Measurements from ENCODE around the gene LGI1. TPM values are rescaled to one million over a fixed set of nuclear protein-coding genes. Genes with fewer than 3 reads are reported as not detected.

The LGI1 gene
- total RNA-seq, result 1 to 10 TPM in 1 of 2 donors, not detected in 1; 4.7 TPM

DNA sequence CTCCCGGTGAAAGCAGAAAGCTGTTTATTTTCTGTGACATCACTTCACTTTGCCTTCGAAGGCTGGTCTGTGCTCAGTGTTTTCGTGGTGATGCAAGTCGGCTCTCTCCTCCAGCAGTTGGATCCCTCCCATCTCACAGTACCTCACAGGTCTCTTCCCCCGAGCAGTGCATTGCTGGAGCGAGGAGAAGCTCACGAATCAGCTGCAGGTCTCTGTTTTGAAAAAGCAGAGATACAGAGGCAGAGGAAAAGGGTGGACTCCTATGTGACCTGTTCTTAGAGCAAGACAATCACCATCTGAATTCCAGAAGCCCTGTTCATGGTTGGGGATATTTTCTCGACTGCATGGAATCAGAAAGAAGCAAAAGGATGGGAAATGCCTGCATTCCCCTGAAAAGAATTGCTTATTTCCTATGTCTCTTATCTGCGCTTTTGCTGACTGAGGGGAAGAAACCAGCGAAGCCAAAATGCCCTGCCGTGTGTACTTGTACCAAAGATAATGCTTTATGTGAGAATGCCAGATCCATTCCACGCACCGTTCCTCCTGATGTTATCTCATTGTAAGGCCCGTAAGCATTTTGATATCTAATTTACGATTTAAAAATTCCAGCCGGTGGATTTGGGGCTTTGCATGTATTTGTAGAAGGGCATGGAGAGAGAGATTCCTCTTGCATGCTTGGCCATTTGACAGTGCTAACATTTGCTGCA is at the start of gene LGI1:
LGI1 (plus strand) TSS at position 136 of the 707 bp plus-strand sequence; CDS start at position 345, 209 bp downstream.
- Histone ChIP-seq H3K4me3 (peak within 1 kb of the TSS; percentile 69), H3K9me3 (no peaks in the 10 kb centered on the region), H3K4me1 (ENCODE audit: control insufficient read depth in 1 of 2, low read depth in 2 of 2) (peaks cover 0 to 32% of the 10 kb centered on the region in 2 donors), H3K27ac (peak within 1 kb of the TSS in 1 of 2 donors; percentile 55), H3K27me3 (replicated peaks; ENCODE audit: insufficient read depth) (no peaks in the 10 kb centered on the region), H3K36me3 (no peaks in the 10 kb centered on the region)
- ATAC-seq (ENCODE audit: insufficient number of reproducible peaks, low FRiP score, low read depth), result no peak
- DNase-seq (ENCODE audit: low spot score), result no peak
- TF ChIP-seq CTCF (IDR thresholded peaks at IDR 0.05), result no peak

- no peak for TF ChIP-seq CTCF (IDR thresholded peaks at IDR 0.05)
- Histone ChIP-seq H3K9me3 (no peaks in the 10 kb centered on the region), H3K4me1 (ENCODE audit: control insufficient read depth in 1 of 2, low read depth in 2 of 2) (no peaks in the 10 kb centered on the region), H3K4me3 (no peak overlapping the region), H3K27ac (no peak overlapping the region), H3K27me3 (replicated peaks; ENCODE audit: insufficient read depth) (no peaks in the 10 kb centered on the region), H3K36me3 (no peaks in the 10 kb centered on the region)
- no peak for ATAC-seq (ENCODE audit: insufficient number of reproducible peaks, low FRiP score, low read depth)
- no peak for DNase-seq (ENCODE audit: low spot score)
Measured at GRCh38 chr10:93710333-93710909, 47.3 kb upstream of the LGI1 start.

DNA sequence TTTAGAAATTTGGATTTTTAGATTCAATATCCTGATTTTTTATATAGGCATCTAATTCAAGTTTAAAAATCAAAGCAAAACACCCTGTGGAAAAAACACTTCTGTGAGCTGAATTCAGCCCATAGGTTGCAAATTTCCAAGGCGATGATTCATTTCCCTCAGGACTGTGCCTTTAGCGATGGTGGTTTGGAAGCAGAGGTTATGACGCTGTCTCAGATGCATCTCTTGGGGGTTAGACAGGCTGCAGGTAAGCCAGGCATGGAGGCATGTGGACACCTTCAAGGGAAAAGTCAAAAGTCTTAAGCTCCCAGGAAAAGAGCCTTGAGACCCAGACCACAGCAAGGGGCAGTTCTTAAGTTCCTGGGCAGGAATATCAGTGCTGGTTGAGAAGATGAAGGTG is 45.8 kb upstream of the LGI1 start:
- Histone ChIP-seq H3K27me3 (replicated peaks; ENCODE audit: insufficient read depth) (no peaks in the 10 kb centered on the region), H3K4me1 (ENCODE audit: control insufficient read depth in 1 of 2, low read depth in 2 of 2) (no peaks in the 10 kb centered on the region), H3K9me3 (no peaks in the 10 kb centered on the region), H3K36me3 (no peaks in the 10 kb centered on the region), H3K27ac (no peak overlapping the region), H3K4me3 (no peak overlapping the region)
- ATAC-seq (ENCODE audit: insufficient number of reproducible peaks, low FRiP score, low read depth) (no peak), DNase-seq (ENCODE audit: low spot score) (no peak)
- no peak for TF ChIP-seq CTCF (IDR thresholded peaks at IDR 0.05)

DNA sequence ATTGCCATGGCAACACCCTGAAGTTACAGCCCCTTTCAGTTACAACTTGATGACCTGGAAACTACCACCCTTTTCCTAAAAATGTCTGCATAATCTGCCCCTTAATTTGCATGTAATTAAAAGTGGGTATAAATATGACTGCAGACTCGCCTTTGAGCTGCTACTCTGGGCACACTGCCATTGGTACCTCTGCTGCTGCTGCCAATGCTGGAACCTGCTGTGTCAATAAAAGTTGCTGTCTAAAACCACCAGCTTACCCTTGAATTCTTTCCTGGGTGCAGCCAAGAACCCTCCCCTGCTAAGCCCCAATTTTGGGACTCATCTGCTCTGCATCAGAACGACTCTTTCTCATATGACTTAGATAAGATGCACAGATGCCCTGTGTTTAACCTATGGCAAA is 45.1 kb upstream of the LGI1 start:
- Histone ChIP-seq H3K36me3 (no peaks in the 10 kb centered on the region), H3K9me3 (no peaks in the 10 kb centered on the region), H3K4me1 (ENCODE audit: control insufficient read depth in 1 of 2, low read depth in 2 of 2) (no peaks in the 10 kb centered on the region), H3K4me3 (no peak overlapping the region), H3K27me3 (replicated peaks; ENCODE audit: insufficient read depth) (no peaks in the 10 kb centered on the region), H3K27ac (no peak overlapping the region)
- DNase-seq (ENCODE audit: low spot score) (no peak), ATAC-seq (ENCODE audit: insufficient number of reproducible peaks, low FRiP score, low read depth) (no peak)
- no peak for TF ChIP-seq CTCF (IDR thresholded peaks at IDR 0.05)

DNA sequence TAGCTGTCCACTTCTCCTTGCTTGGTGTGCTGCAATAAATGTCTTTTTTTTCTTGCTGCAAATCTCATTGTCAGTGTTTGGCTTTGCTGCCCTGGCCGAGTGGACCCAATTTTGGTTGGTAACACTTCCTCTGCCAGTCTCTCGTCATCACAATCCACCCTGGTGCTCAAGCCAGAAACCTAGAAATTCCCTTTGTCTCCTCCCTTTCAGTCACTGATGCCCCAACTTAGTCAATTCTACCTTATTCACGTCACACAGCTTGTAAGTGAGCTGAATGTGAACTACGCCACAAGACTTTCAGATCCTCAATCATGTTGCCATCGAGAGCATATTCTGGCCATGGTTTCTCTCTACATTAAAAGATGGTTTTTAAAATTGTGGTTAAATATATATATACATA is 42.4 kb upstream of the LGI1 start:
- ATAC-seq (ENCODE audit: insufficient number of reproducible peaks, low FRiP score, low read depth), result no peak

More for the DNA sequence above, 42.4 kb upstream of the LGI1 start:
- Histone ChIP-seq H3K27me3 (replicated peaks; ENCODE audit: insufficient read depth) (no peaks in the 10 kb centered on the region), H3K27ac (no peak overlapping the region), H3K4me3 (no peak overlapping the region), H3K4me1 (ENCODE audit: control insufficient read depth in 1 of 2, low read depth in 2 of 2) (no peaks in the 10 kb centered on the region), H3K9me3 (no peaks in the 10 kb centered on the region), H3K36me3 (no peaks in the 10 kb centered on the region)
- no peak for TF ChIP-seq CTCF (IDR thresholded peaks at IDR 0.05)
- no peak for DNase-seq (ENCODE audit: low spot score)

Data from thoracic aorta (tissue), 2 donors.